MM.1S (cell line): ENCODE results near the gene PEAR1.

Experiments used
- DNase-seq: peaks from one replicate; pipeline ENCODE4 v3.0.0-alpha.2; 2015
- H2AFZ ChIP-seq: fragments of 300-600 bp; sonication (generic); 2 replicates; pipeline ENCODE4 v1.6.0; 2016; ENCODE audit warnings: antibody characterized with exemption, low read length
- H3F3A ChIP-seq: fragments of 300-600 bp; sonication (generic); 2 replicates; pipeline ENCODE4 v1.6.1; 2016; ENCODE audit warnings: mild to moderate bottlenecking, antibody characterized with exemption, low read length, moderate library complexity, mixed read lengths; ENCODE audit not compliant: insufficient read depth
- H3K27ac ChIP-seq: fragments of 300-600 bp; sonication (generic); 2 replicates; pipeline ENCODE4 v1.5.1; 2016; ENCODE audit warnings: mild to moderate bottlenecking, low read length
- H3K27me3 ChIP-seq: fragments of 300-600 bp; sonication (generic); replicated peaks from 2 replicates; pipeline ENCODE4 v1.6.0; 2016; ENCODE audit warnings: low read length; ENCODE audit not compliant: insufficient read depth
- H3K36me3 ChIP-seq: fragments of 300-600 bp; sonication (generic); replicated peaks from 2 replicates; pipeline ENCODE4 v1.6.1; 2016; ENCODE audit warnings: mild to moderate bottlenecking, low read length, mixed read lengths; ENCODE audit not compliant: insufficient read depth
- H3K4me1 ChIP-seq: fragments of 300-600 bp; sonication (generic); 2 replicates; pipeline ENCODE4 v1.6.1; 2016; ENCODE audit warnings: low read length, mixed read lengths
- H3K4me2 ChIP-seq: fragments of 300-600 bp; sonication (generic); 2 replicates; pipeline ENCODE4 v1.6.0; 2016; ENCODE audit warnings: low read depth, low read length
- H3K4me3 ChIP-seq: fragments of 300-600 bp; sonication (generic); 2 replicates; pipeline ENCODE4 v1.5.1; 2016; ENCODE audit warnings: low read length, mixed read lengths
- H3K79me2 ChIP-seq: fragments of 300-600 bp; sonication (generic); 2 replicates; pipeline ENCODE4 v1.6.1; 2016; ENCODE audit warnings: mixed run types, low read length, mixed read lengths
- H3K9ac ChIP-seq: fragments of 300-600 bp; sonication (generic); 2 replicates; pipeline ENCODE4 v1.6.1; 2016; ENCODE audit warnings: low read length, mixed read lengths
- H3K9me2 ChIP-seq: fragments of 300-600 bp; sonication (generic); replicated peaks from 2 replicates; pipeline ENCODE4 v1.6.1; 2016; ENCODE audit warnings: mild to moderate bottlenecking, low read length, mixed read lengths; ENCODE audit not compliant: insufficient read depth
- H3K9me3 ChIP-seq: fragments of 300-600 bp; sonication (generic); replicated peaks from 2 replicates; pipeline ENCODE4 v1.6.1; 2016; ENCODE audit warnings: mild to moderate bottlenecking, low read length, mixed read lengths; ENCODE audit not compliant: insufficient read depth
- H4K20me1 ChIP-seq: fragments of 300-600 bp; sonication (generic); 2 replicates; pipeline ENCODE4 v1.6.1; 2016; ENCODE audit warnings: mild to moderate bottlenecking, low read length, moderate library complexity, mixed read lengths; ENCODE audit not compliant: insufficient read depth
- CTCF ChIP-seq: fragments of 300-600 bp; sonication (generic); IDR thresholded peaks from 2 replicates; pipeline ENCODE4 v1.5.1; 2016; ENCODE audit warnings: antibody characterized with exemption, low read length, mixed read lengths
- EZH2 ChIP-seq: fragments of 300-600 bp; sonication (generic); optimal IDR thresholded peaks from 2 replicates; pipeline ENCODE3; 2017; ENCODE audit warnings: low read depth, mild to moderate bottlenecking, antibody characterized with exemption, low read length, mixed read lengths
- EZH2phosphoT487 ChIP-seq: fragments of 300-600 bp; sonication (generic); IDR thresholded peaks from 2 replicates; pipeline ENCODE4 v1.6.1; 2018; ENCODE audit warnings: antibody characterized with exemption, low read length

Gene PEAR1

GRCh38 chr1:156854634-156855033 lies 38.9 kb upstream of the PEAR1 start:
- Histone ChIP-seq H3K9me3 (no peaks in the 10 kb centered on the region), H3K4me2 (no peak overlapping the region), H4K20me1 (no peaks in the 10 kb centered on the region), H3F3A (no peaks in the 10 kb centered on the region), H3K4me1 (peaks cover 4% of the 10 kb centered on the region; the same call in 1 of the 2 replicates), H3K27me3 (peaks cover 58% of the 10 kb centered on the region), H3K36me3 (no peaks in the 10 kb centered on the region), H3K4me3 (no peak overlapping the region), H3K27ac (no peak overlapping the region), H3K9ac (no peak overlapping the region), H3K79me2 (no peaks in the 10 kb centered on the region), H3K9me2 (no peaks in the 10 kb centered on the region), H2AFZ (no peak overlapping the region)
- TF ChIP-seq EZH2, result no peak
- TF ChIP-seq EZH2phosphoT487, result no peak
- 0 out of 2 replicates have a peak, but pooled peaks have one; percentile 5 for TF ChIP-seq CTCF
- no peak for DNase-seq

- Histone ChIP-seq H3K9me3 (no peaks in the 10 kb centered on the region), H3K27me3 (peaks cover 75% of the 10 kb centered on the region), H3K27ac (no peak overlapping the region), H3K4me2 (no peak overlapping the region), H3K36me3 (no peaks in the 10 kb centered on the region), H3F3A (no peaks in the 10 kb centered on the region), H3K4me3 (no peak overlapping the region), H3K9me2 (no peaks in the 10 kb centered on the region), H2AFZ (no peak overlapping the region), H3K9ac (no peak overlapping the region), H3K4me1 (peaks cover 17% of the 10 kb centered on the region), H3K79me2 (no peaks in the 10 kb centered on the region), H4K20me1 (no peaks in the 10 kb centered on the region)
- TF ChIP-seq EZH2 (no peak), CTCF (no peak), EZH2phosphoT487 (no peak)
- DNase-seq, result no peak
These were observed 37.2 kb upstream of the PEAR1 start for GRCh38 chr1:156856282-156856785.

GRCh38 chr1:156857532-156857931 lies 36.0 kb upstream of the PEAR1 start:
- Histone ChIP-seq H3F3A (no peaks in the 10 kb centered on the region), H3K4me1 (peaks cover 17% of the 10 kb centered on the region), H3K79me2 (no peaks in the 10 kb centered on the region), H3K4me3 (no peak overlapping the region), H3K4me2 (no peak overlapping the region), H3K27me3 (peaks cover 80% of the 10 kb centered on the region), H3K9me2 (no peaks in the 10 kb centered on the region), H3K9me3 (no peaks in the 10 kb centered on the region), H3K36me3 (no peaks in the 10 kb centered on the region), H4K20me1 (no peaks in the 10 kb centered on the region), H3K27ac (no peak overlapping the region), H2AFZ (no peak overlapping the region), H3K9ac (no peak overlapping the region)
- TF ChIP-seq EZH2 (no peak), EZH2phosphoT487 (no peak), CTCF (no peak)
- DNase-seq, result no peak
